ENCODE data around the gene STPG1.

Gene STPG1

DNA sequence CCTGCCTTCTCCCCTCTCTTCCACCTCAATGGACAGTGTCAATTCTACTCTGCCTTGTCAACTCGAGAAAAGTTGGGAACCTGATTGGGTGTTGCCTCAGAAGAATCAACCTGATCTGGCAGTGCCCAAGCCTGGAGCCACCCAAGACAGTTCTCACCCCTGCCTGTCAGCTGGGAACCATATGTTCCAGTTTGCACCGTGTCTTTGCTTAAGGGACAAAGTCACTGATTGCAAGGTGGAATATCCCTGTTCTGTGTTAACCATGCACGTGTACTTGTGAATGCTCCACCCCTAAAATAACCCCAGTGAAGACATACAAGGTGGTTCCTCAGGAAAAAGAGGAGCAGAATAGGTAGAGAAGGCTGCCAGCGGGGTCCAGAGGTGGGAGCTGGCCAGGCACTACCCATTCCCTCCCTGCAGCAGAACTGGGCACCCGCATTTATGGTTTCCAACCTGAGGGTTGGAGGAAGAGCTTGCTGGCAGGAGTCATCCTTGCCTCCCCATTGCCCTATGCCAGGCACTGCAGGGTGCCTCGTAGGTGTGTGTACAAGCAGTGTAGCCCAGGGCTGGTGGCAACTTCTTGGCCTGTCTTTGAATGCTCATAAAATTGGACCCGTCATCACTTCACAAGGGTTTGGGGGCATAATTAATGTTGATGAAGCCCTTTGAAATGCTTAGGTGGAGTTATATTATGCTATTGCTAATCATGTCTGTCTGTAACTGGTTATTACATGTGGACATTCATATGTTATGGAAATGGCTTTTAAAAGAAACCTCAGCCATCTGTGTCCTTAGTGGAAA, 13.4 kb upstream of the STPG1 start:
- no peak for DNase-seq (ENCODE audit: low read depth, low spot score)

DNA sequence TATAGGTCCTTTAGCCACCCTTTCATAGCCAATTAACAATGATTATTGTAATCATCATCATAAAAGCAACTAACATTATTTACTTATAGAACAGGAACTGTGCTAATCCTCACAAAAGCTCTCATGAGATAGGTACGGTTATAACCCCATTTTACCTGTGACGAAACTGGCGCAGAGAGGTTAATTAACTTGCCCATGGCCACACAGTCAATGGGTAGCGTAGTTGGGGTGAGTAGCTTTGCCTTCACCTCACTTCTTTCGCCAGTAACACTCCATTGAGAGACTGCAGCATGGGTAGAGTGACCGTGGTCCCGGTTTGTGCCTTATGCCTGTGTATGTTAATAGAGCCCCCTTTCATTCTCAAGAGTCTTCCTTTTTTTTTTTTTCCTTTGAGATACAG, 12.3 kb upstream of the STPG1 start:
- no peak for DNase-seq (ENCODE audit: low read depth, low spot score)

GRCh38 chr1:24425441-24425840, 11.9 kb upstream of the STPG1 start:
- no peak for DNase-seq (ENCODE audit: low read depth, low spot score)

DNA sequence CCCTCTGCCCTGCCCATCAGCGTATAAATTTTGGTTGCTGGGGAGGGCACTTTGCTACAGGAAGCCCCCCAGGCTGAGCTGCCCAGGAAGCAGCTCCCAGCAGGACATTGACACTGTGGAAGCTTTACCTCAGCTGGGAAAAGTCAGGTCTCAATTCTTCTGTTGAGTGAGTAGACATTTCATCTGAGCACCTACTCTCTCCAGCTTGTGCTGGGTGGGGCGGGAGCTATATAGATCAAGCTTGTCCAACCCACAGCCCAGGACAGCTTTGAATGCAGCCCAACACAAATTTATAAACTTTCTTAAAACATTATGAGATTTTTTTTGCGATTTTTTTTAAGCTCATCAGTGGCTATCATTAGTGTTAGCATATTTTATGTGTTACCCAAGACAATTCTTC, 11.4 kb upstream of the STPG1 start:
- no peak for DNase-seq (ENCODE audit: low read depth, low spot score)

GRCh38 chr1:24424207-24424606, 10.6 kb upstream of the STPG1 start:
- no peak for DNase-seq (ENCODE audit: low read depth, low spot score)

- DNase-seq (ENCODE audit: low read depth, low spot score): no peak
These were observed 7.9 kb upstream of the STPG1 start for GRCh38 chr1:24421502-24421901.

- no peak for DNase-seq (ENCODE audit: low read depth, low spot score)
These were observed 7.0 kb upstream of the STPG1 start for GRCh38 chr1:24420547-24420946.

GRCh38 chr1:24418898-24419628, 5.5 kb upstream of the STPG1 start:
- DNase-seq (ENCODE audit: low read depth, low spot score): no peak

DNA sequence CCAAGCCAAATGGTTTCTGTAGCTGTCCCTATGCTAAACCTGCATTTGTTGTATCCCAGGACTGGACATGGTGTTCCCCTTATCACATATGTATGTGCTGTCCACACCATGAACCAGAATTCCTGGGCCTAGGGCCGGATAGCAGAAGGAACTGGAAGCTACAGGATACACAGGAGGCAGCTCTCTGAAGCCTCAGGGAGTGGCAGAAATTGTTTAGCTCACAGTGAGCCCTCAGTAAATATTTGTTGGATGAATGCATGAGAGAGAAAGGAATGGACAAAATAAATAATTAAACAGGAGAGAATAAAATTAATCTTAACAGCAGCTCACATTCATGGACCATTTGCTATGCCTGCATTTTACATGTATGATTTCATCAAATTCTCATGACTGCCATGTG, 4.1 kb upstream of the STPG1 start:
- no peak for DNase-seq (ENCODE audit: low read depth, low spot score)

DNA sequence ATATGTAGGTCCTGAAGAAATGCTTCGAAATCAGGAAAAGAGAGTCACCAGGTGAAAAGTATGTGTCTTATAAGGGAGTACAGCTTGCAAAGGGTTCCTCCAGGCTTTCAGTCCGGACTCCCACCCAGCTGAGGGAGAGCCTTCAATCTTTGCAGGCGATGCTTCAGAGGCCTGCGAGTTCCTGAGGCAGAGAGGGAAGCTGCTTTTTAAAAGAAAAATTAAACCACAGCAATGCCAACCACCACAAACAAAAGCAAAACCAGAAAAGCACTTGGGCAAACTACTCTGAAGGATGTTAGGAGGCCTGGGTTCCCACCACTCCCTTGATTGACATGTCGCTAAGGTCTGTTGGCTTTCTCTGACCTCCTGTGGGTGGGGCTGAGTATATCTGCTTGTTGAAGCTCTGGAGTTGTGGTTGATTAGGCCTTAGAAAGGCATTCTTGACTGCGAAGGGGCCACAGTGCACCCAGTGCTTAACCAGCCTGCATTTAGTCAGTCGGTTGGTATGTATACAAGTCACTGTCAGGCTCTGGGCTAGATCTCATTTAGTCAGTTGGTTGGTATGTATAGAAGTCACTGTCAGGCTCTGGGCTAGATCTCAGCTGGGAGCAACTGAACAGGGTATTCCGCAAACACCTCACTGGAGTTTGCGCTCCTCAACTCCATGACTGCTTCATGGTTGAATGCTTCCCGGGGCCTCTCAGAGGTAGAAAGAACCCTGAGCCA, 3.2 kb upstream of the STPG1 start:
- DNase-seq (ENCODE audit: low read depth, low spot score): no peak

GRCh38 chr1:24415910-24416665, 2.5 kb upstream of the STPG1 start:
- no peak for DNase-seq (ENCODE audit: low read depth, low spot score)

DNA sequence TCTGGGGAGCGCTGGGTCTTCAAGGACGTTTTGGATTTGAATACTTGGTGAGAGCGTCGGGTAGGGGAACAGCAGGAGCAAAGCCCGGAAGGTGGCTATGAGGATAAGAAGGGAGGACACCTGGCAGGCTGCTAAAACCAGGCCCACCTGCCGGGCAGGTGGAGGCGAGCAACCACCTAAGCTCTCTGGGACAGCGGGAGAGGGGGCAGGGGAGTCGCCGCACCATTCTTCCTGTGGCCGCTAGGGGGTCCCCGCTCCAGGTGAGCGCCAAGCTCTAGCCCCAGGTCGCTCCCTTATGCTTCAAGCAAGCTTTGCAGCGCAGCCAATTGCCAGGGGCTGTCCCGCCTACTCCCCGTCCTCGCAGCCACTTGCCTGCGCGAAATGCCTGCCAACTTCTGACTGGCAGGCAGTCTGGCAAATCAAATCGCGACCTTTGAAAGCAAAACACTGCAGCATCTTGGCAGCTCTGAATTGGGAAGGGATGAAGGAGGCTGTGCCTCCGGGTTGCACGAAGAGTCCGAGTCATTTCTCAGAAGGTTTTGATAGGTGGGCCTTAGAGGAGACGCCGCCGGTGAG, 1.8 kb upstream of the STPG1 start, which contains the start of gene NIPAL3:
Gene NIPAL3 (plus strand): TSS at position 469 of the 576 bp plus-strand sequence. CDS start 3,746 bp downstream, outside the sequence.
- DNase-seq (ENCODE audit: low read depth, low spot score): peak; percentile 93

- DNase-seq (ENCODE audit: low read depth, low spot score): no peak
These were observed 1.3 kb upstream of the STPG1 start for GRCh38 chr1:24414775-24415333.

DNA sequence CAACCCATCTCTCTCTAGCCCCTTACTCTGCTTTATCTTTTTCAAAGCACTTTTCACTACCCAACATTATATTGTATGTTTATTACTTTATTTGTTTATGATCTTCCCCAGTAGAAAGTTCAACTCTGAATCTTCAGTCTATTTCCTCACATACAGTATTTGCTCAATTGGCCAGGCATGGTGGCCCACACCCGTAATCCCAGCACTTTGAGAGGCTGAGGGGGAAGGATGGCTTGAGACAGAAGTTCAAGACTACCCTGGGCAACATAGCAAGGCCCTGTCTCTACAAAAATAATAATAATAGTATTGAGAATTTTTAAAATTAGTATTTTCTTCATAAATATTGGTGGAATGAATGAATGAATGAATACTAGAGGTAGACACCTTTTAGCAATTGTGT, 1.2 kb downstream of the STPG1 start:
- no peak for DNase-seq (ENCODE audit: low read depth, low spot score)

DNA sequence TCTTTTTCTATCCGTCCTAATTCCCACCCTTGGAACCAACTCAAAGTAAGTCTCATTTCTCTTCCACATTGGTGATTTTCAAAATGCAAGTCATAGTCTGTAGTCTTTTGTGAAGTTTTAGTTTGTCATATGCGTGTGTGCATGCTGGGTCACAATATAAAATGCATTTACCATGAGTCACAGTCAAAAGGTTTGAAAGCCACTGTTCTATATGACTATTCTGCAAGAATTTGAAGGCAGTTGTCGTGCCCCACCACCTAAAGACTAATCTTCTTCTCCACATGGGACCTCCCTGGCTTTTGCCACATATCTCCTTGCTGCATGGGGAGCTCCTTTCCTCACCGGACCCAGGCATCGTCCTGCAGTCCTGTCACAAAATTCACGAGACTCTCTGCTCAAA, 1.6 kb downstream of the STPG1 start:
- no peak for DNase-seq (ENCODE audit: low read depth, low spot score)

- no peak for DNase-seq (ENCODE audit: low read depth, low spot score)
These were observed 2.8 kb downstream of the STPG1 start for GRCh38 chr1:24410750-24411149.

DNA sequence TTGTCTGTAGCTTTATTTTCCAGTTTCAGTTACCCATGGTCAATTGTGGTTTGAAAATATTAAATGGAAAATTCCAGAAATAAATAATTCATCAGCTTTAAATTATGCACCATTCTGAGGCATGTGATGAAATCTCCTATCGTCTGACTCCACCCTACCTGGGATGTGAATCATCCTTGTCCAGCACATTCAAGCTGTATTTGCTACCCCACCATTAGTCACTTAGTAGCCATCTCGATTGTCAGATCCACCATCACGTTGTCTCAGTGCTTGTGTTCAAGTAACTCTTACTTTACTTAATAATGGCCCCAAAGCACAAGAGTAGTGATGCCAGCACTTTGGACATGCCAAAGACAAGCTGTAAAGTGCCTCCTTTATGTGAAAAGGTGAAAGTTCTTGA, 4.0 kb downstream of the STPG1 start:
- DNase-seq (ENCODE audit: low read depth, low spot score): no peak

GRCh38 chr1:24406788-24407187, 6.8 kb downstream of the STPG1 start:
- DNase-seq (ENCODE audit: low read depth, low spot score): no peak

GRCh38 chr1:24403806-24404205, 9.8 kb downstream of the STPG1 start:
- no peak for DNase-seq (ENCODE audit: low read depth, low spot score)

- no peak for DNase-seq (ENCODE audit: low read depth, low spot score)
These were observed 13.5 kb downstream of the STPG1 start for GRCh38 chr1:24400065-24400464.

DNA sequence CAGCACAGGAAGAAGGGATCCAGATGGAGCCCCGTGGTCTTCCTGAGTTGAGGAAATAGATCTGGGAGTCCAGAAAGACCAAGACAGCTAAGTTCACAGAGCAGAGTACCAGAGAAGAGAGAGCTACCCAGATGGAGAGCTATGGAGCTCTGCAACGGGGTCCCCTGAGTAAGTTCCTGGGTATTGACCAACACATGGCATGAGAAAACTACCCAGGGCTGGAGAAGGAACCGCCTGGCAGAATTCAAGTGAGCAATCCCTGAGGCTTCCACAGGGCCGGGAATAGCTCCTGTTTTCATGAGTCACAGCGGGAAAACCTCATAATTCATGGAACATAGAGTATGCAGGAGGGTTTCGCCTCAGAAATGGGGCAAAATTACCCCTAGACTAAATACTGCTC, 19.7 kb downstream of the STPG1 start:
- no peak for DNase-seq (ENCODE audit: low read depth, low spot score)
